GM10266 (cell line): ENCODE measurements around the gene METTL14.

Source experiments
- DNase-seq: peaks from one replicate; pipeline ENCODE4 v3.0.0; 2012; ENCODE audit errors: extremely low spot score
- TF ChIP-seq, protein P1 (sequence below): IDR thresholded peaks from 2 replicates; pipeline ENCODE4 v1.5.1; 2012; ENCODE audit warnings: mild to moderate bottlenecking, low read depth; ENCODE audit not compliant: control insufficient read depth, insufficient read depth; ENCODE audit errors: missing control alignments

The METTL14 gene

GRCh38 chr4:118760493-118760892, 75.3 kb downstream of the METTL14 start:
- DNase-seq, result no peak
- TF ChIP-seq, protein P1, sequence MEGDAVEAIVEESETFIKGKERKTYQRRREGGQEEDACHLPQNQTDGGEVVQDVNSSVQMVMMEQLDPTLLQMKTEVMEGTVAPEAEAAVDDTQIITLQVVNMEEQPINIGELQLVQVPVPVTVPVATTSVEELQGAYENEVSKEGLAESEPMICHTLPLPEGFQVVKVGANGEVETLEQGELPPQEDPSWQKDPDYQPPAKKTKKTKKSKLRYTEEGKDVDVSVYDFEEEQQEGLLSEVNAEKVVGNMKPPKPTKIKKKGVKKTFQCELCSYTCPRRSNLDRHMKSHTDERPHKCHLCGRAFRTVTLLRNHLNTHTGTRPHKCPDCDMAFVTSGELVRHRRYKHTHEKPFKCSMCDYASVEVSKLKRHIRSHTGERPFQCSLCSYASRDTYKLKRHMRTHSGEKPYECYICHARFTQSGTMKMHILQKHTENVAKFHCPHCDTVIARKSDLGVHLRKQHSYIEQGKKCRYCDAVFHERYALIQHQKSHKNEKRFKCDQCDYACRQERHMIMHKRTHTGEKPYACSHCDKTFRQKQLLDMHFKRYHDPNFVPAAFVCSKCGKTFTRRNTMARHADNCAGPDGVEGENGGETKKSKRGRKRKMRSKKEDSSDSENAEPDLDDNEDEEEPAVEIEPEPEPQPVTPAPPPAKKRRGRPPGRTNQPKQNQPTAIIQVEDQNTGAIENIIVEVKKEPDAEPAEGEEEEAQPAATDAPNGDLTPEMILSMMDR, result no peak

DNA sequence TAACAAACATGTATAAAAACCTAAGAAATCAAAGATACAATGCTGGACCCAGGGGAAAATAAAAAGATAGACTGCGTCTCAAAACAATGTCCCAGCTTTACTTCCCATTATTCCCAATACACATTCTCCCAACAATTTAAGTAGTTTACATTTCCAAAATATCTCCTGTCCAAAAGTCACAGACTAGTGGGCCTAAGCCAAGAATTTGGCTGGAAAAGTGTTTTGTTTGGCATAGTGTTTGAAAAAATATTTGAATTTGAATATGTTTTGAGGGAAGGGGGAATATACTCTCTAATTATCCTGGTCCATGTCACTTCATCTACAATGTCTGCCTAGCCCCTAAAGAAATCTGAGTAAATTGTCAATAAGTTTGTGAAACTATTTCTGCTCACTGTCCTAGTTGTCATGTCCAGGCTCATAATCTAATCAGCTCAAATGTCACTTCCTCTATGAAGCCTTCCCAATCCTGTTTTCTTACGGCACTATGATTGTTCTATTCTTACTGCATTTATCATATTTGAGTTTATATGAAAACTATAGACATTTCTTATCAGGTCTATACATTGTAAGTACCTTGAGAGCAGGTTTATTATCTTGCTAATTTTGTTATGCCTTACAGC, 76.3 kb downstream of the METTL14 start:
- TF ChIP-seq, protein P1, result no peak

DNA sequence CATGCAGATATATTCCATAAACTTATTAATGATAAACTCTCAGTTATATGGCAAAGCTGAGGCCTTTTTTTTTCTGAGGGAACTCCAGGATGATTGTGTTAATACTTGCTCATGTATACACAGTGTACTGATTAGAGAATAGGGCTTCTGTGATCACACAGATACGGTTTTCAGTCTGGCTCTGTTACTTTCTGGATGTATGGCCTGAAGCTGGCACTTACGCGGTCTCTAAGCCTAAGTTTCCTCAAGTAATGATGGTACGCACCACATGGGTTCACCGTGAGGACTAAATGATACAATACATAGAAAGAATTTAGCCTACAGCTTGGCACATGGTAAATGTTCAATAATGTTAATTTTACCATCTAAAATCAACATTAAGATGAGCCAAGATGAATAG, 77.0 kb downstream of the METTL14 start:
- DNase-seq, result no peak
- TF ChIP-seq, protein P1, result no peak

More for the DNA sequence above, 76.3 kb downstream of the METTL14 start:
- DNase-seq, result no peak

GRCh38 chr4:118762730-118763477, 77.7 kb downstream of the METTL14 start:
- DNase-seq, result no peak
- TF ChIP-seq, protein P1, result no peak
